Measurements from ENCODE around the gene GRAMD1B.

- TF ChIP-seq POLR2A (IDR thresholded peaks at IDR 0.05) (no peak), POLR2AphosphoS5 (IDR thresholded peaks at IDR 0.05) (no peak), EP300 (IDR thresholded peaks at IDR 0.05) (no peak)
- TF ChIP-seq, protein P1, sequence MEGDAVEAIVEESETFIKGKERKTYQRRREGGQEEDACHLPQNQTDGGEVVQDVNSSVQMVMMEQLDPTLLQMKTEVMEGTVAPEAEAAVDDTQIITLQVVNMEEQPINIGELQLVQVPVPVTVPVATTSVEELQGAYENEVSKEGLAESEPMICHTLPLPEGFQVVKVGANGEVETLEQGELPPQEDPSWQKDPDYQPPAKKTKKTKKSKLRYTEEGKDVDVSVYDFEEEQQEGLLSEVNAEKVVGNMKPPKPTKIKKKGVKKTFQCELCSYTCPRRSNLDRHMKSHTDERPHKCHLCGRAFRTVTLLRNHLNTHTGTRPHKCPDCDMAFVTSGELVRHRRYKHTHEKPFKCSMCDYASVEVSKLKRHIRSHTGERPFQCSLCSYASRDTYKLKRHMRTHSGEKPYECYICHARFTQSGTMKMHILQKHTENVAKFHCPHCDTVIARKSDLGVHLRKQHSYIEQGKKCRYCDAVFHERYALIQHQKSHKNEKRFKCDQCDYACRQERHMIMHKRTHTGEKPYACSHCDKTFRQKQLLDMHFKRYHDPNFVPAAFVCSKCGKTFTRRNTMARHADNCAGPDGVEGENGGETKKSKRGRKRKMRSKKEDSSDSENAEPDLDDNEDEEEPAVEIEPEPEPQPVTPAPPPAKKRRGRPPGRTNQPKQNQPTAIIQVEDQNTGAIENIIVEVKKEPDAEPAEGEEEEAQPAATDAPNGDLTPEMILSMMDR (IDR thresholded peaks at IDR 0.05), result no peak
These were observed 129.9 kb downstream of the GRAMD1B start for GRCh38 chr11:123560006-123560405.
